Mammary epithelial cell (primary cell): ENCODE measurements around the gene RAP2C.

ENCODE experiments used
- EZH2 ChIP-seq: IDR thresholded peaks from 2 replicates; pipeline ENCODE4 v1.6.1; 2012; ENCODE audit warnings: low read length, inconsistent platforms, borderline replicate concordance
- TF ChIP-seq, protein P1 (sequence below), 2 donors: IDR thresholded peaks in 1 of 2; conservative IDR thresholded peaks in 1 of 2; 2 replicates each; pipeline ENCODE4 v1.5.1; 2011 to 2012; ENCODE audit warnings: inconsistent platforms in 2 of 2, low read length in 2 of 2, mild to moderate bottlenecking in 2 of 2, control low read depth in 1 of 2, low read depth in 1 of 2; ENCODE audit not compliant: insufficient read depth in 1 of 2; ENCODE audit errors: extremely low read depth in 1 of 2

DNA sequence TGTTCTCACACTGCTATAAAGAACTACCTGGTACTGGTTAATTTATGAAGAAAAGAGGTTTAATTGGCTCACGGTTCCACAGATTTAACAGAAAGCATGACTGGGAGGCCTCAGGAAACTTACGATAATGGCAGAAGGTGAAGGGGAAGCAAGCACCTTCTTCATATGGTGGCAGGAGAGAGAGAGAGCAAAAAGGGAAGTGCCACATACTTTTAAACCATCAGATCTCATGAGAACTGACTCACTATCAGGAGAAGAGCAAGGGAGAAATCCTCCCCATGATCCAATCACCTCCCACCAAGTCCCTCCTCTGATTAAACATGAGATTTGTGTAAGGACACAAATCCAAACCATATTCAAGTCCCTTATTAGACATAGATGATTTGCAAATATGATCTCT lies 12.3 kb upstream of the RAP2C start:
- no peak for TF ChIP-seq EZH2
- TF ChIP-seq, protein P1, sequence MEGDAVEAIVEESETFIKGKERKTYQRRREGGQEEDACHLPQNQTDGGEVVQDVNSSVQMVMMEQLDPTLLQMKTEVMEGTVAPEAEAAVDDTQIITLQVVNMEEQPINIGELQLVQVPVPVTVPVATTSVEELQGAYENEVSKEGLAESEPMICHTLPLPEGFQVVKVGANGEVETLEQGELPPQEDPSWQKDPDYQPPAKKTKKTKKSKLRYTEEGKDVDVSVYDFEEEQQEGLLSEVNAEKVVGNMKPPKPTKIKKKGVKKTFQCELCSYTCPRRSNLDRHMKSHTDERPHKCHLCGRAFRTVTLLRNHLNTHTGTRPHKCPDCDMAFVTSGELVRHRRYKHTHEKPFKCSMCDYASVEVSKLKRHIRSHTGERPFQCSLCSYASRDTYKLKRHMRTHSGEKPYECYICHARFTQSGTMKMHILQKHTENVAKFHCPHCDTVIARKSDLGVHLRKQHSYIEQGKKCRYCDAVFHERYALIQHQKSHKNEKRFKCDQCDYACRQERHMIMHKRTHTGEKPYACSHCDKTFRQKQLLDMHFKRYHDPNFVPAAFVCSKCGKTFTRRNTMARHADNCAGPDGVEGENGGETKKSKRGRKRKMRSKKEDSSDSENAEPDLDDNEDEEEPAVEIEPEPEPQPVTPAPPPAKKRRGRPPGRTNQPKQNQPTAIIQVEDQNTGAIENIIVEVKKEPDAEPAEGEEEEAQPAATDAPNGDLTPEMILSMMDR (conservative IDR thresholded peaks at IDR 0.05 in 1 of 2, IDR thresholded peaks at IDR 0.05 in 1 of 2; ENCODE audit: extremely low read depth in 1 of 2, insufficient read depth in 1 of 2, low read depth in 1 of 2, low read length in 2 of 2), result no peak
